ENCODE measurements around the gene SSBP3.

DNA sequence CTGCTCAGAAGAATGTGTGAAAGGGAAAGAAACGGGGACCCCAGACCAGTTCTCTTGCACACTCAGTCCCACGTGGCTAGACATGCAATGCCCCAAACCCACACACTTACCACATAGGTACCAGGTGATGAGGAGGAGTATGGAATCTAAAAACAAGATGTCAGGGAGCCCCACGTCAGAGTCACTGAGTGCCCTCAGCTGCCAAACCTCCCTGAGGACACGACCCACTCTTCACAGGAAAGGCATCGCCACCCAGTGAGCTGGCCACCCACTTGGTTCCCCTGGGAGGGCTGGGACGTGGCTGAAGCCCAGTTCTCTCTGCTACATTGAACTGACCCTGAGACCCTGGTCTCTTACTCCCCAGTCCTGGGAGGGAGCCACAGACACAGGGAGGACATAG, 164.8 kb downstream of the SSBP3 start:
- TF ChIP-seq, protein P1, sequence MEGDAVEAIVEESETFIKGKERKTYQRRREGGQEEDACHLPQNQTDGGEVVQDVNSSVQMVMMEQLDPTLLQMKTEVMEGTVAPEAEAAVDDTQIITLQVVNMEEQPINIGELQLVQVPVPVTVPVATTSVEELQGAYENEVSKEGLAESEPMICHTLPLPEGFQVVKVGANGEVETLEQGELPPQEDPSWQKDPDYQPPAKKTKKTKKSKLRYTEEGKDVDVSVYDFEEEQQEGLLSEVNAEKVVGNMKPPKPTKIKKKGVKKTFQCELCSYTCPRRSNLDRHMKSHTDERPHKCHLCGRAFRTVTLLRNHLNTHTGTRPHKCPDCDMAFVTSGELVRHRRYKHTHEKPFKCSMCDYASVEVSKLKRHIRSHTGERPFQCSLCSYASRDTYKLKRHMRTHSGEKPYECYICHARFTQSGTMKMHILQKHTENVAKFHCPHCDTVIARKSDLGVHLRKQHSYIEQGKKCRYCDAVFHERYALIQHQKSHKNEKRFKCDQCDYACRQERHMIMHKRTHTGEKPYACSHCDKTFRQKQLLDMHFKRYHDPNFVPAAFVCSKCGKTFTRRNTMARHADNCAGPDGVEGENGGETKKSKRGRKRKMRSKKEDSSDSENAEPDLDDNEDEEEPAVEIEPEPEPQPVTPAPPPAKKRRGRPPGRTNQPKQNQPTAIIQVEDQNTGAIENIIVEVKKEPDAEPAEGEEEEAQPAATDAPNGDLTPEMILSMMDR (optimal IDR thresholded peaks at IDR 0.05 in 1 of 3, IDR thresholded peaks at IDR 0.05 in 1 of 3, conservative IDR thresholded peaks at IDR 0.05 in 1 of 3; ENCODE audit: extremely low read depth in 1 of 3, insufficient read depth in 2 of 3, low read length in 3 of 3) = no peak
- no peak for TF ChIP-seq EZH2 (IDR thresholded peaks at IDR 0.05; ENCODE audit: low read length)
